ENCODE measurements around the gene TTLL11. TPM values are rescaled to one million over a fixed set of nuclear protein-coding genes. Genes with fewer than 3 reads are reported as not detected.

The TTLL11 gene
- total and polyA plus RNA-seq, 3 experiments from 2014 or later = 4.0 to 6.2 (median 4.5) TPM

DNA sequence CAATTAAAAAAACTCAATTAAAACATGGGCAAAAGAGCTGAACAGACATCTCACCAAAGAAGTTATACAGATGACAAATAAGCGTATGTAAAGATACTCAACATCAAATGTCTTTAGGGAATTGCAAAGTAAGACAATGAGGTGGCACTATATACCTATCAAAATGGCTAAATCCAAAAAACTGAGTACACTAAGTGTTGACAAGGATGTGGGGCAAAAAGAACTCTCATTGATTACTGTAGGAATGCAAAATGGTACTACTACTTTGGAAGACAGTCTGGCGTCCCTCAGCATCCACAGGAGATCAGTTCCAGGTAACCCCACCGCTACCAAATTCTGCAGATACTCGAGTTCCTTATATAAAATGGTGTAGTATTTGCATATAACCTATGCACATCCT lies 243.6 kb downstream of the TTLL11 start:
- Mint-ChIP-seq H3K27ac (no peak overlapping the region), H3K36me3 (peaks cover 0 to 9% (median 0%) of the 10 kb centered on the region in 3 donors), H3K27me3 (peaks cover 0 to 2% of the 10 kb centered on the region in 2 donors), H3K4me3 (no peak overlapping the region), H3K9me3 (peaks cover 2 to 31% (median 8%) of the 10 kb centered on the region in 5 donors), H3K4me1 (no peaks in the 10 kb centered on the region)
- Histone ChIP-seq H3K27me3 (ENCODE audit: insufficient read depth, low read length, poor library complexity, severe bottlenecking) (no peaks in the 10 kb centered on the region), H3K27ac (ENCODE audit: low read depth, low read length) (no peak overlapping the region), H3K4me1 (ENCODE audit: insufficient read depth, low read length) (no peaks in the 10 kb centered on the region), H3K9me3 (ENCODE audit: low read length) (no peaks in the 10 kb centered on the region), H3K4me3 (ENCODE audit: low read length) (no peak overlapping the region), H3K36me3 (ENCODE audit: insufficient read depth, low read length) (no peaks in the 10 kb centered on the region)
- ChIA-PET CTCF (no interaction called here), POLR2A (no interaction called here)
- no peak for DNase-seq

DNA sequence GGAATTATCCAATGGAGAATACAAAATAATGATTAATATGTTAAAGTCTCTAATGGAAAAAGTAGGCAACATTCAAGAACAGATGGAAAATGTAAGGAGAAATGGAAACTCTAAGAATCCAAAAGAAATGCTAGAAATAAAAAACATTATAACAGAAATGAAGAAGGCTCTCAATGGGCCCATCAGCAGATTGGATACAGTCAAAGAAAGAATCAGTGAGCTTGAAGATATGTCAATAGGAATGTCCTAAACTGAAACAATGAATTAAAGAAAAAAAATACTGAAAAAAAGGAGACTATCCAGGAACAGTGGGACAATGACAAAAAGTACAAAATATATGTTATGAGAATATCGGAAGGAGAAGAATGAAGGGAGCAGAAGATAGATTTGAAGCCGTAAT lies 248.5 kb downstream of the TTLL11 start:
- peaks cover 6 to 36% (median 9%) of the 10 kb centered on the region in 5 donors for H3K9me3 Mint-ChIP-seq
- no peak overlapping the region for H3K27ac ChIP-seq (ENCODE audit: low read depth, low read length)
- DNase-seq = no peak
- H3K4me3 ChIP-seq (ENCODE audit: low read length) = no peak overlapping the region
- H3K4me3 Mint-ChIP-seq = no peak overlapping the region
- H3K36me3 Mint-ChIP-seq = peaks cover 0 to 17% (median 0%) of the 10 kb centered on the region in 3 donors
- H3K36me3 ChIP-seq (ENCODE audit: insufficient read depth, low read length) = no peaks in the 10 kb centered on the region
- no peak overlapping the region for H3K27ac Mint-ChIP-seq
- POLR2A ChIA-PET = no interaction called here
- no peaks in the 10 kb centered on the region for H3K4me1 Mint-ChIP-seq
- CTCF ChIA-PET = no interaction called here
- peaks cover 5 to 8% of the 10 kb centered on the region in 2 donors for H3K27me3 Mint-ChIP-seq
- no peaks in the 10 kb centered on the region for H3K27me3 ChIP-seq (ENCODE audit: insufficient read depth, low read length, poor library complexity, severe bottlenecking)
- no peaks in the 10 kb centered on the region for H3K4me1 ChIP-seq (ENCODE audit: insufficient read depth, low read length)
- H3K9me3 ChIP-seq (ENCODE audit: low read length) = no peaks in the 10 kb centered on the region

DNA sequence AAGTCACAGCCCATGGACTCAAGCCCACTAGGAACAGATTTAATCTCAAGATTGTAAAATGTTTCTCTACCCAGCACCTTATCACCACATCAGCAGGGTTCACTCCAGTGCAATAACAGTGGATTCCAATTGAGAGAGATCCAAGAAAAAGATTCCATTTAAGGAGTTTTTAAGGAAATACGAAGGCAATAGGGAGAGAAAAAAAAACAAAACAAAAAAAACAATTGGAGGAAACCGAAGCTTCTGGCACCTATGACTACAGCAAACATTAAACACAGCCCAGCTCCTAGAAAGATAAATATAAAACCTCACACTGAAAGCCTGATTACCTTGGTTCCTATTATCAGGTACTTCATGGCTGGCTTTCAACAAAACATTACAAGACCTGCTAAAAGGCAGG lies 249.0 kb downstream of the TTLL11 start:
- CTCF ChIA-PET = no interaction called here
- Mint-ChIP-seq H3K27ac (no peak overlapping the region), H3K27me3 (peaks cover 5 to 8% of the 10 kb centered on the region in 2 donors), H3K36me3 (peaks cover 0 to 17% (median 0%) of the 10 kb centered on the region in 3 donors), H3K4me1 (no peaks in the 10 kb centered on the region), H3K9me3 (peaks cover 5 to 31% (median 6%) of the 10 kb centered on the region in 5 donors), H3K4me3 (no peak overlapping the region)
- POLR2A ChIA-PET = no interaction called here
- Histone ChIP-seq H3K27ac (ENCODE audit: low read depth, low read length) (no peak overlapping the region), H3K36me3 (ENCODE audit: insufficient read depth, low read length) (no peaks in the 10 kb centered on the region), H3K9me3 (ENCODE audit: low read length) (no peaks in the 10 kb centered on the region), H3K4me1 (ENCODE audit: insufficient read depth, low read length) (no peaks in the 10 kb centered on the region), H3K27me3 (ENCODE audit: insufficient read depth, low read length, poor library complexity, severe bottlenecking) (no peaks in the 10 kb centered on the region), H3K4me3 (ENCODE audit: low read length) (no peak overlapping the region)
- no peak for DNase-seq

DNA sequence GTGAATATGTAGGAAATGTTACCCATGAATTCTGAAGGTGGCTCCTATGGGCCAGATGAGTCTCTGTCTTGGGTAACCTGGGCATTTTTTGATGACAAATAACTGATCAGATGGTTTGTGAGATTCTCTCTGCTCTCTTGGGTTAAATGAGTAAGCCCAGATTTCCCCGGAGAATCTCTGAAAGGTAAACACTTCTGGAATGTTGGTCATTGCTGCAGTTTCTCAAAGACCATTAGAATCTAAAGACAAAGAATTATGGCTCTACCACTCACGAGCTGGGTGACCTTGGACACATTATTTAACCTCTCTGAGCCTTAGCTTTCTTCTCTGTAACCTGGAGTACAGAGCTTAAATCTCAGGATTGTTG lies 250.5 kb downstream of the TTLL11 start:
- no peak for DNase-seq
- Mint-ChIP-seq H3K27me3 (peaks cover 5 to 8% of the 10 kb centered on the region in 2 donors), H3K36me3 (peaks cover 0 to 14% (median 0%) of the 10 kb centered on the region in 3 donors), H3K4me3 (no peak overlapping the region), H3K27ac (no peak overlapping the region), H3K9me3 (peaks cover under 1 to 21% (median 4%) of the 10 kb centered on the region in 5 donors), H3K4me1 (no peaks in the 10 kb centered on the region)
- Histone ChIP-seq H3K36me3 (ENCODE audit: insufficient read depth, low read length) (no peaks in the 10 kb centered on the region), H3K27me3 (ENCODE audit: insufficient read depth, low read length, poor library complexity, severe bottlenecking) (no peaks in the 10 kb centered on the region), H3K9me3 (ENCODE audit: low read length) (no peaks in the 10 kb centered on the region), H3K4me1 (ENCODE audit: insufficient read depth, low read length) (no peaks in the 10 kb centered on the region), H3K27ac (ENCODE audit: low read depth, low read length) (no peak overlapping the region), H3K4me3 (ENCODE audit: low read length) (no peak overlapping the region)
- POLR2A ChIA-PET = no interaction called here
- CTCF ChIA-PET = no interaction called here

DNA sequence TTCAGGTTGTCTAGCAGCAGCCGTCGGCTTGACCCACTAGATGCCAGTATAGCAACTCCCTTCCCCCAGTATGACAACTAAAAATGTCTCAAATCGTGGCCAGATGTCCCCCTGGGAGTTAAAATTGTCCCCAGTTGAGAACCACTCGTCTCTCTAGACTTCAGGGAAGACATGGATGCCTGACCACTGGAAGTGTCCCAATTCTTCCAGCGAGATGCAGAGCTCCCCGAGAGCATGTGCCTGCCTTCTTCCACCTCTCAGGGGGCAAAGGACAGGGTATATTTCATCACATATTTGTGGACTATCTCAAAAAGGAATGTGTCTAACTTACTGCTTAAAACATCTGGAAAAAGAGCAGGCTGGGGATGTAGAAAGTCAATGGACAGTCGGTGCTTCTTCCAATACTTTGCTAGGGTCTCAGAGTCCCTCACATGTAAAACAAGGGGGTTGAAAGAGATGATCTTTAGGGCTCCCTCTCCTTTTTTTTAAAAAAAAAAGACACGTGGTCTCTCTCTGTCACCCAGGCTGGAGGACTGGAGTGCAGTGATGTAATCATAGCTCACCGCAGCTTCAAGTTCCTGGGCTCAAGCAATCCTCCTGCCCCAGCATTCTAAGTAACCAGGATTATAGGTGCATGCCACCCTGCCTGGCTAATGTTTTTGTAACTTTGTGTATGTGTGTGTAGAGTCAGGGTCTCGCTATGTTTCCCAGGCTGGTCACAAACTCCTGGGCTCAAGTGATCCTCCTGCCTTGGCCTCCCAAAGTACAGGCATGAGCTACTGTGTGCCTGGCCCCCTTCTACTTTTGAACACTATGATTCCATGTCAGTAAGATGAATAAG lies 251.1 kb downstream of the TTLL11 start:
- Mint-ChIP-seq H3K9me3 (peaks cover 0 to 21% (median 3%) of the 10 kb centered on the region in 5 donors), H3K4me3 (no peak overlapping the region), H3K36me3 (peaks cover 0 to 14% (median 0%) of the 10 kb centered on the region in 3 donors), H3K27ac (no peak overlapping the region), H3K27me3 (peaks cover 5 to 8% of the 10 kb centered on the region in 2 donors), H3K4me1 (no peaks in the 10 kb centered on the region)
- Histone ChIP-seq H3K4me3 (ENCODE audit: low read length) (no peak overlapping the region), H3K4me1 (ENCODE audit: insufficient read depth, low read length) (no peaks in the 10 kb centered on the region), H3K36me3 (ENCODE audit: insufficient read depth, low read length) (no peaks in the 10 kb centered on the region), H3K27ac (ENCODE audit: low read depth, low read length) (no peak overlapping the region), H3K27me3 (ENCODE audit: insufficient read depth, low read length, poor library complexity, severe bottlenecking) (no peaks in the 10 kb centered on the region), H3K9me3 (ENCODE audit: low read length) (no peaks in the 10 kb centered on the region)
- ChIA-PET POLR2A (no interaction called here), CTCF (no interaction called here)
- DNase-seq = no peak

DNA sequence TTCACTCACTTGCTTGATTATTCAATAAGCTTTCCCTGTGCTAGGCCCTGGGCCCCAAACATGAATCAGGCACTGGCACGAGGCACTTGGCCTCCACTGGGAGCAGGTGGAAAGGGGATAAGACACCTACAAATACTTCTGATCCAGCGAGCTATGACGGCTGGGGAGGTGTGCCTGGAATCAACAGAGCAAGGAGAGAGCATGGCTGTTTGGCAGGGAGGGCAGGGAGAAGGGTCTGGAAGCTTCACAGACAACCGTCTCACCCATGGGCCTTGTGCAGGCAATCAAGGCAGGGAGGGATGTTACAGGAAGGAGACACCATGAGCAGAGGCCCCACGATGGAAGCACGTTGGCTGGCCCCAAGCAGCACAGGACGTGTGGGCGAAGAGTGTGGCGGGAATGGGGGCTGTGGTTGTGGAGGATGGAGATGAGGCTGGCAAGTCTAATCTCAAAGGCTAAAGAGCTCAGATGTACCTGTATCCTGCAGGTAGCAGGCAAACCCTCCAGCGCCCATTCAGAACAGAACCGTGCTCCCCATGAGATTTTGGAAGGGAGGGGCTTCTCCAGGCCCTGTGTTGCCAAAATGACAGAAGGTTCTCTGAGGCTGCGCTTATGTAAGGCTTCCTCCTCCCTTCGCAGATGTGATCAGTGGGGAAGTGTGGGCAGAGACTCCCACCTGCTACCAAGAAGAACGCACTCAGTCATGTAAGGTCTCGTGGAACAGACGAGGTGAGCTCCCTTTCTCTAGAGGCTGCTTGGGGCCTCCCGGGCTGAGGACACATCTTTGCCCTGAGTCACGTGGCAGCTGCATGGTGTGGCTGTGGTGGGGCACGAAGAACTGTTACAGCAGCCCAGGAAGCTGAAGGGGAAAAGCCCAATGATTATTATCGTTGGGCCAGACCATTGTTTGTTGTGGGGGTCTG lies 252.0 kb downstream of the TTLL11 start:
- POLR2A ChIA-PET = no interaction called here
- no peak overlapping the region for H3K4me3 Mint-ChIP-seq
- Histone ChIP-seq H3K9me3 (ENCODE audit: low read length) (no peaks in the 10 kb centered on the region), H3K27ac (ENCODE audit: low read depth, low read length) (no peak overlapping the region), H3K36me3 (ENCODE audit: insufficient read depth, low read length) (no peaks in the 10 kb centered on the region), H3K4me3 (ENCODE audit: low read length) (no peak overlapping the region), H3K4me1 (ENCODE audit: insufficient read depth, low read length) (no peaks in the 10 kb centered on the region), H3K27me3 (ENCODE audit: insufficient read depth, low read length, poor library complexity, severe bottlenecking) (no peaks in the 10 kb centered on the region)
- H3K27ac Mint-ChIP-seq = no peak overlapping the region
- H3K36me3 Mint-ChIP-seq = peaks cover 0 to 14% (median 0%) of the 10 kb centered on the region in 3 donors
- peaks cover 5 to 10% of the 10 kb centered on the region in 2 donors for H3K27me3 Mint-ChIP-seq
- DNase-seq = no peak
- H3K9me3 Mint-ChIP-seq = peaks cover 0 to 16% (median 3%) of the 10 kb centered on the region in 5 donors
- no peaks in the 10 kb centered on the region for H3K4me1 Mint-ChIP-seq
- CTCF ChIA-PET = no interaction called here

DNA sequence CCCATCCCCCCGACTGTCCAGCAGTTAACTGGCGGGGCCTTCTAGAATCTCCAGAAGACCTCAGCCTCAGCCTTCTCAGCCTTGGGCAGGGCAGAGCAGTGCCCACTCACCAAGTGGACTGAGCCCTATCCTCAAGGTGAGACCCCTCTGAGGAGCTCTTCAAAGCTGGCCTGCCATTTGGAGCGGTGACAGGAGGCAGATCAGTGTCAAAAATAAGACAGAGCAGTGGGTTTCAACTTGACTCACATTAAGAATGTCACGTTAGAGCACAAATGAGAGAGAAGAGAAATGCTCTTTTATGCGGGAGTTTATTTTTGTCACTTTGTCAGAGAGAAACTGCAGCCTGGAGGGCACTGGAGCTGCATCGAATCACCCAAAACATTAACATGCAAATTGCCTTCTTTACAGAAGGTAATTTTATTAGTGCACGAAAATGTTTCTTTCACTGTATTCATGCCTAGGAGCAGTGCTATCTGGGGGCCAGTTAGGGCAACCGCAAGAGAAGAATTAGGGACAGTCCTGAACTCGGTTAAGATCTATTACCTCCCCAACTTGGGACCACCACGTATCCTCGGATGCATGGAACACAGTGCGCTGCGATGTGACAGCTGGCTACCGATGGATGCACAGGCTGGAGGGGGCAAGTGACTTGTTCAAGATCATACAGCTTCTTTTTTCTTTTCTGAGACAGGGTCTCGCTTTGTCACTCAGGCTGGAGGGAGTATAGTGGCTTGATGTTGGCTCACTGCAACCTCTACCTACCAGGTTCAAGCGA lies 253.2 kb downstream of the TTLL11 start:
- CTCF ChIA-PET = no interaction called here
- no peaks in the 10 kb centered on the region for H3K4me1 ChIP-seq (ENCODE audit: insufficient read depth, low read length)
- H3K4me3 ChIP-seq (ENCODE audit: low read length) = no peak overlapping the region
- Mint-ChIP-seq H3K27me3 (peaks cover 5 to 10% of the 10 kb centered on the region in 2 donors), H3K36me3 (peaks cover 0 to 11% (median 0%) of the 10 kb centered on the region in 3 donors), H3K27ac (no peak overlapping the region), H3K4me1 (no peaks in the 10 kb centered on the region), H3K4me3 (no peak overlapping the region), H3K9me3 (peaks cover 0 to 9% (median 3%) of the 10 kb centered on the region in 5 donors)
- no peaks in the 10 kb centered on the region for H3K27me3 ChIP-seq (ENCODE audit: insufficient read depth, low read length, poor library complexity, severe bottlenecking)
- H3K9me3 ChIP-seq (ENCODE audit: low read length) = no peaks in the 10 kb centered on the region
- no peak for DNase-seq
- H3K36me3 ChIP-seq (ENCODE audit: insufficient read depth, low read length) = no peaks in the 10 kb centered on the region
- POLR2A ChIA-PET = no interaction called here
- H3K27ac ChIP-seq (ENCODE audit: low read depth, low read length) = no peak overlapping the region
